A549 (cell line): ENCODE data around the gene KLC3. TPM values are rescaled to one million over a fixed set of nuclear protein-coding genes. Genes with fewer than 3 reads are reported as not detected.
"Not testable (repeated sequence)": the region's sequence is repeated elsewhere in the genome, so short reads cannot be mapped to it uniquely, and the experiment has no call there.

Experiments used
- ATAC-seq, 2 experiments: fragments of 200-7000 bp in 1 of 2; fragments of >200 bp in 1 of 2; cut with Nextera tagmentation in 1 of 2; cut with Tn5 transposase in 1 of 2; 3 replicates each; pipeline versions ENCODE4 v1.8.0 to v1.9.1; 2018 to 2020; ENCODE audit warnings: mild to moderate bottlenecking in 1 of 2, moderate library complexity in 1 of 2
- CTCF ChIA-PET: fragments of 300-600 bp; sonication (Branson Sonifier 250); formaldehyde crosslinking; extraction: SDS; loops from one replicate; lab custom pipeline; 2021; ENCODE audit warnings: antibody characterized with exemption, inconsistent platforms; lab: Yijun Ruan, JAX
- POLR2A ChIA-PET: fragments of 350-600 bp; formaldehyde crosslinking; extraction: SDS; loops from one replicate; lab custom pipeline; 2021; ENCODE audit warnings: antibody characterized with exemption, inconsistent platforms; lab: Yijun Ruan, JAX
- DNase-seq, 2 experiments: peaks; one replicate each; pipeline versions ENCODE4 v3.0.0 to v3.0.0-alpha.2; 2011 to 2016; ENCODE audit warnings: low read depth in 1 of 2, low spot score in 1 of 2
- FAIRE-seq: peaks from 2 replicates; lab custom pipeline; 2011; peaks lifted over from hg19 to GRCh38; lab: Jason Lieb, UNC
- H3K27ac ChIP-seq, 2 experiments: fragments of >200 bp; sonication (Bioruptor Twin); formaldehyde crosslinking; 3 replicates each; pipeline ENCODE4 v1.5.1; 2016 to 2017
- H3K4me1 ChIP-seq: fragments of >200 bp; sonication (Bioruptor Twin); formaldehyde crosslinking; 3 replicates; pipeline ENCODE4 v1.6.1; 2016
- H3K4me2 ChIP-seq: fragments of >200 bp; sonication (Bioruptor Twin); formaldehyde crosslinking; 3 replicates; pipeline ENCODE4 v1.6.1; 2016
- H3K4me3 ChIP-seq: fragments of >200 bp; sonication (Bioruptor Twin); formaldehyde crosslinking; 3 replicates; pipeline ENCODE4 v1.5.1; 2016
- H3K9me3 ChIP-seq: fragments of >200 bp; sonication (Bioruptor Twin); formaldehyde crosslinking; 3 replicates; pipeline ENCODE4 v1.6.1; 2016
- CHD4 ChIP-seq: fragments of 200-600 bp; sonication (generic); IDR thresholded peaks from 2 replicates; pipeline ENCODE4 v1.6.1; 2016; ENCODE audit warnings: antibody characterized with exemption, mild to moderate bottlenecking, borderline replicate concordance
- EHF ChIP-seq: fragments of 250-450 bp; sonication (Bioruptor Pico); IDR thresholded peaks from 2 replicates; pipeline ENCODE4 v1.5.0; 2020; ENCODE audit warnings: mild to moderate bottlenecking
- ESRRA ChIP-seq: fragments of 150-350 bp; IDR thresholded peaks from 2 replicates; pipeline ENCODE4 v1.6.1; 2014; ENCODE audit warnings: mild to moderate bottlenecking, low read length, borderline replicate concordance
- FOXS1 ChIP-seq: fragments of 250-450 bp; sonication (Bioruptor Pico); IDR thresholded peaks from 2 replicates; pipeline ENCODE4 v1.5.0; 2020; ENCODE audit warnings: mild to moderate bottlenecking, moderate library complexity
- HDAC2 ChIP-seq: fragments of 200-600 bp; sonication (generic); IDR thresholded peaks from 2 replicates; pipeline ENCODE4 v1.6.1; 2016
- KDM5A ChIP-seq: fragments of 200-600 bp; sonication (generic); IDR thresholded peaks from 2 replicates; pipeline ENCODE4 v1.6.1; 2016; ENCODE audit warnings: antibody characterized with exemption, mild to moderate bottlenecking
- MYC ChIP-seq: IDR thresholded peaks from 2 replicates; pipeline ENCODE4 v1.6.1; 2012; ENCODE audit warnings: mild to moderate bottlenecking, inconsistent platforms, low read length, improper control_type of control experiment, borderline replicate concordance
- NFE2L2 ChIP-seq: fragments of 150-350 bp; conservative IDR thresholded peaks from 2 replicates; pipeline ENCODE4 v1.6.1; 2014; ENCODE audit warnings: low read length
- WGBS: methylation state at CpG from one replicate; pipeline ENCODE4 v1.1.6; 2017; ENCODE audit errors: missing lambda C conversion rate; 5-methylcytosine and 5-hydroxymethylcytosine counted together
- polyA plus RNA-seq, 4 experiments: library from polyadenylated mRNA; depleted of rRNA in 3 of 4; stranded (reverse); fragments of >200 nt; fragmentation: RNase III in 1 of 4; extraction: RNeasy Plus Mini Kit Qiagen cat#74134 plus additional on column Dnase treatment in 1 of 4; gene quantifications; 2 replicates in 3 of 4; 3 replicates in 1 of 4; pipeline ENCODE4 v1.2.3, GENCODE V29; 2011 to 2017
- TF ChIP-seq, protein P1 (sequence below): IDR thresholded peaks from 2 replicates; pipeline ENCODE4 v1.6.1; 2012; ENCODE audit warnings: low read depth, borderline replicate concordance
- TF ChIP-seq, protein P2 (sequence below): fragments of 450-650 bp; IDR thresholded peaks from 2 replicates; pipeline ENCODE4 v1.6.1; 2014; ENCODE audit warnings: antibody characterized with exemption
- TF ChIP-seq, protein P3 (sequence below): fragments of 200-600 bp; sonication (generic); IDR thresholded peaks from 2 replicates; pipeline ENCODE4 v1.6.1; 2016; ENCODE audit warnings: antibody characterized with exemption, mild to moderate bottlenecking, moderate library complexity

The KLC3 gene
- polyA plus RNA-seq, 2 of the 4 experiments (the other 2 are of a cell fraction) = 0.26 to 0.49 TPM

DNA sequence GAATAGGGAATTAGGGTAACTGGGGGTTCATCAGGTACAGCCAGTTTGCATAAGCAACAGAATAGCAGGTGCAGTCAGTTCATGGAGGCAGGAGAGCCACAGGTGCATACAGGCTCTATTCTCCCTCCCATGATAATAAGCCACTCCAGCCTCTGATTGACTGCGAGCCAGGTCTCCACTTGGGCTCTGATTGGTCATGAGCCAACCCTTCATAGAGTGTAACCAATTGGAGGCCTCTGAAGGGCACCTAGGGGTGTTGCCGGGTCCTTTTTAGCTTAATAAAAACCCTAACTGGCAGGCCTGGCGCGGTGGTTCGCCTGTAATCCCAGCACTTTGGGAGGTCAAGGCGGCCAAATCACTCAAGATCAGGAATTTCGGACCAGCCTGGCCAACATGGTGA, 9.1 kb upstream of the KLC3 start:
- Histone ChIP-seq H3K4me3 (no peak overlapping the region), H3K4me1 (no peaks in the 10 kb centered on the region), H3K9me3 (no peaks in the 10 kb centered on the region)
- POLR2A ChIA-PET = no interaction called here
- FAIRE-seq (no peak), DNase-seq (no peak)
- 66% methylated on average over 6 of the region's 7 CpGs for WGBS
- CTCF ChIA-PET = no interaction called here
- TF ChIP-seq NFE2L2 = no peak
- no peak for TF ChIP-seq HDAC2
- TF ChIP-seq KDM5A = no peak
- no peak for TF ChIP-seq EHF (CRISPR knock-in tag)
- TF ChIP-seq MYC = no peak
- no peak for TF ChIP-seq FOXS1
- TF ChIP-seq CHD4 = no peak
- TF ChIP-seq, protein P1, sequence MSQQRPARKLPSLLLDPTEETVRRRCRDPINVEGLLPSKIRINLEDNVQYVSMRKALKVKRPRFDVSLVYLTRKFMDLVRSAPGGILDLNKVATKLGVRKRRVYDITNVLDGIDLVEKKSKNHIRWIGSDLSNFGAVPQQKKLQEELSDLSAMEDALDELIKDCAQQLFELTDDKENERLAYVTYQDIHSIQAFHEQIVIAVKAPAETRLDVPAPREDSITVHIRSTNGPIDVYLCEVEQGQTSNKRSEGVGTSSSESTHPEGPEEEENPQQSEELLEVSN = no peak
- TF ChIP-seq ESRRA = no peak
- TF ChIP-seq, all 56 proteins: peak for 0
- ATAC-seq = peak in 1 of 2 experiments; percentile 63; a peak in 3 of 6 replicates
- H3K27ac ChIP-seq = no peak overlapping the region
- H3K4me2 ChIP-seq = no peak overlapping the region

DNA sequence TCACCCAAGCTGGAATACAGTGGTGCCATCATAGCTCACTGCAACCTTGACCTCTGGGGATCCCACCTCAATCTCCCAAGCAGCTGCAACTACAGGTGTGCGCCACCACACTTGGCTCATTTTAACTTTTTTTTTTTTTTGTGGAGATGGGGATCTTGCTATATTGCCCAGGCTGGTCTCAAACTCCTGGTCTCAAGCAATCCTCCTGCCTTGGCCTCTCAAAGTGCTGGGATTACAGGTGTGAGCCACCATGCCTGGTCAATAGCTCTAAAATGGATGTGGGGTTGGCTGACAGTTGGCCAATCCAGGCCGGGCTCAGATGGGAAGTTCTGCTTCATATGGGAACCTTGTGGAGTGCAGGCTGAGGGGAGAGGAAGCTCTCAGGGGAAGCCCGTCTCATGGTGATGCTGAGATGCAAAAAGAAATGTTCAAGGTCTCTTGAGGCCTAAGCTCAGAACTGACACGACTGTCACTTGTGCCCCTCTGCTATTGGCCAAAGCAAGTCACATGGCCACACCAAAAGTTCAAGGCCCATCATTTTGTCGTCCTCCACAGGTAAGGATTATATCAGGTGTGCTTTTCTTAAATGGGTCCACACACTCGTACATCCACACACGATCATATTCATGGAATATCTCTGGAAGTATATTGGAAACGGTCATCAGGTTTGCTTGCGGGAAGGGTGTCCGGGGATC, 6.8 kb upstream of the KLC3 start:
- FAIRE-seq (no peak), ATAC-seq (no peak), DNase-seq (no peak)
- WGBS = 79% methylated on average over 10 of the region's 10 CpGs
- Histone ChIP-seq H3K4me2 (no peak overlapping the region), H3K9me3 (no peaks in the 10 kb centered on the region), H3K4me1 (no peaks in the 10 kb centered on the region), H3K4me3 (no peak overlapping the region), H3K27ac (no peak overlapping the region)
- TF ChIP-seq, protein P2, sequence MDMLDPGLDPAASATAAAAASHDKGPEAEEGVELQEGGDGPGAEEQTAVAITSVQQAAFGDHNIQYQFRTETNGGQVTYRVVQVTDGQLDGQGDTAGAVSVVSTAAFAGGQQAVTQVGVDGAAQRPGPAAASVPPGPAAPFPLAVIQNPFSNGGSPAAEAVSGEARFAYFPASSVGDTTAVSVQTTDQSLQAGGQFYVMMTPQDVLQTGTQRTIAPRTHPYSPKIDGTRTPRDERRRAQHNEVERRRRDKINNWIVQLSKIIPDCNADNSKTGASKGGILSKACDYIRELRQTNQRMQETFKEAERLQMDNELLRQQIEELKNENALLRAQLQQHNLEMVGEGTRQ = peak; percentile 21; the same call in 1 of the 2 replicates
- TF ChIP-seq, protein P3, sequence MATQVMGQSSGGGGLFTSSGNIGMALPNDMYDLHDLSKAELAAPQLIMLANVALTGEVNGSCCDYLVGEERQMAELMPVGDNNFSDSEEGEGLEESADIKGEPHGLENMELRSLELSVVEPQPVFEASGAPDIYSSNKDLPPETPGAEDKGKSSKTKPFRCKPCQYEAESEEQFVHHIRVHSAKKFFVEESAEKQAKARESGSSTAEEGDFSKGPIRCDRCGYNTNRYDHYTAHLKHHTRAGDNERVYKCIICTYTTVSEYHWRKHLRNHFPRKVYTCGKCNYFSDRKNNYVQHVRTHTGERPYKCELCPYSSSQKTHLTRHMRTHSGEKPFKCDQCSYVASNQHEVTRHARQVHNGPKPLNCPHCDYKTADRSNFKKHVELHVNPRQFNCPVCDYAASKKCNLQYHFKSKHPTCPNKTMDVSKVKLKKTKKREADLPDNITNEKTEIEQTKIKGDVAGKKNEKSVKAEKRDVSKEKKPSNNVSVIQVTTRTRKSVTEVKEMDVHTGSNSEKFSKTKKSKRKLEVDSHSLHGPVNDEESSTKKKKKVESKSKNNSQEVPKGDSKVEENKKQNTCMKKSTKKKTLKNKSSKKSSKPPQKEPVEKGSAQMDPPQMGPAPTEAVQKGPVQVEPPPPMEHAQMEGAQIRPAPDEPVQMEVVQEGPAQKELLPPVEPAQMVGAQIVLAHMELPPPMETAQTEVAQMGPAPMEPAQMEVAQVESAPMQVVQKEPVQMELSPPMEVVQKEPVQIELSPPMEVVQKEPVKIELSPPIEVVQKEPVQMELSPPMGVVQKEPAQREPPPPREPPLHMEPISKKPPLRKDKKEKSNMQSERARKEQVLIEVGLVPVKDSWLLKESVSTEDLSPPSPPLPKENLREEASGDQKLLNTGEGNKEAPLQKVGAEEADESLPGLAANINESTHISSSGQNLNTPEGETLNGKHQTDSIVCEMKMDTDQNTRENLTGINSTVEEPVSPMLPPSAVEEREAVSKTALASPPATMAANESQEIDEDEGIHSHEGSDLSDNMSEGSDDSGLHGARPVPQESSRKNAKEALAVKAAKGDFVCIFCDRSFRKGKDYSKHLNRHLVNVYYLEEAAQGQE = no peak
- ChIA-PET CTCF (no interaction called here), POLR2A (no interaction called here)

DNA sequence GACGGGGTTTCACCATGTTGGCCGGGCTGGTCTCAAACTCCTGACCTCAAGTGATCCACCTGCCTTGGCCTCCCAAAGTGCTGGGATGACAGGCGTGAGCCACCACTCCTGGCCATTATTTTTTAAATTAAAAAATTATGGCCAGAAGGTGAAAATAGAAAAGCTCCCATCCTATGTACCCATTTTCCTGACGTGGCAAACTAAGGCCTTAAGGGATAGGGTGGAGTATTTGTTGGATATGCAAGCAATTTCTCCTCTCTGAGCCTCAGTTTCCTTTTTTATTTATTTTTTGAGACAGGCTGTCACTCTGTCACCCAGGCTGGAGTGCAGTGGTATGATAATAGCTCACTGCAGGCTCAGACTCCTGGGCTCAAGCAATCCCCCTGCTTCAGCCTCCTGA, 5.7 kb upstream of the KLC3 start:
- TF ChIP-seq HDAC2 = 0 out of 2 replicates have a peak, but pooled peaks have one; percentile 42
- DNase-seq, POLR2A ChIA-PET, H3K4me1 ChIP-seq, H3K27ac ChIP-seq, FAIRE-seq, H3K4me3 ChIP-seq, H3K9me3 ChIP-seq, ATAC-seq, H3K4me2 ChIP-seq: not testable (repeated sequence)
- 78% methylated on average over 4 of the region's 4 CpGs for WGBS
- CTCF ChIA-PET = interaction anchor here (1.5 kb wide), 1 partner anchor 9 kb away, joined by 8 read pairs; no protein-coding TSS in a partner anchor

DNA sequence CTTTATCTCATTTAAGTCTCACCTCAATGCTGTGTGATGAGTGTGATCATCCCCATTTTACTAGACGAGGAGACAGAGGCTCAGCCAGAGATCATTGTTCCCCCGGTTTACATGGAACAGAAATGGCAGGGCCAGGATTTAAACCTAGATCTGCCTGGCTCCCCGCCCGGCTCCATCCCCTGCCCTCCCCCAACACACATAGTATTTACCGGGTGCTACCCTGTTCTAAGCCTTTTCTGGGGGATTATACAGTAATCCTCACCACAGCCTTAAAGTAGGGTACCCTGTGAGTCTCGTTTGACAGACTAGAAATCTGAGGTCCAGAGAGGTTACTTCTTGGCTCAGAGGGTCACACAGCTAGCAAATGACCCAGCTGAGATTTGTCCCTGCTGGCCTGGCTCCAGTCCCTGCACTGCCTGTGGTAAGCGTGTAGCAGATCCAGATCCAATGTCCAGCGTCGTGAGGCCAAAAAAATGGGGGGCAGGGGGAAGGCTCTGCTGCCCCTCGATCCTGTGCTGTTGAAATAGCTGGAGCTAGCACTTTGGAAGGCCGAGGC, 3.8 kb upstream of the KLC3 start:
- Histone ChIP-seq H3K4me1 (peaks cover 3% of the 10 kb centered on the region; the same call in 2 of the 3 replicates), H3K27ac (no peak overlapping the region), H3K4me3 (no peak overlapping the region)
- FAIRE-seq (no peak), ATAC-seq (no peak), DNase-seq (no peak)
- ChIA-PET CTCF (interaction anchor here (1.4 to 2.9 kb wide), 3 partner anchors 9 to 176 kb away, joined by 3 to 29 read pairs (median 11); partner anchors contain the start of gene NKPD1), POLR2A (no interaction called here)
- WGBS = 66% methylated on average over 11 of the region's 11 CpGs
- no peak for TF ChIP-seq KDM5A
- TF ChIP-seq, all 56 proteins: peak for 0
- H3K4me2 ChIP-seq = no peak overlapping the region
- no peaks in the 10 kb centered on the region for H3K9me3 ChIP-seq
